DND-41 (cell line): ENCODE measurements around the gene CHRNA5.
"Not testable (repeated sequence)": the region's sequence is repeated elsewhere in the genome, so short reads cannot be mapped to it uniquely, and the experiment has no call there.

Experiments used
- EZH2 ChIP-seq: IDR thresholded peaks from 3 replicates; pipeline ENCODE4 v1.6.1; 2012; ENCODE audit warnings: borderline replicate concordance, low read depth, mild to moderate bottlenecking, moderate library complexity, low read length, inconsistent platforms; ENCODE audit not compliant: severe bottlenecking
- TF ChIP-seq, protein P1 (sequence below): IDR thresholded peaks from 2 replicates; pipeline ENCODE4 v1.5.1; 2012; ENCODE audit warnings: borderline replicate concordance, low read length, moderate library complexity, mild to moderate bottlenecking; ENCODE audit not compliant: poor library complexity, severe bottlenecking; ENCODE audit errors: extremely low read depth

- TF ChIP-seq, protein P1, sequence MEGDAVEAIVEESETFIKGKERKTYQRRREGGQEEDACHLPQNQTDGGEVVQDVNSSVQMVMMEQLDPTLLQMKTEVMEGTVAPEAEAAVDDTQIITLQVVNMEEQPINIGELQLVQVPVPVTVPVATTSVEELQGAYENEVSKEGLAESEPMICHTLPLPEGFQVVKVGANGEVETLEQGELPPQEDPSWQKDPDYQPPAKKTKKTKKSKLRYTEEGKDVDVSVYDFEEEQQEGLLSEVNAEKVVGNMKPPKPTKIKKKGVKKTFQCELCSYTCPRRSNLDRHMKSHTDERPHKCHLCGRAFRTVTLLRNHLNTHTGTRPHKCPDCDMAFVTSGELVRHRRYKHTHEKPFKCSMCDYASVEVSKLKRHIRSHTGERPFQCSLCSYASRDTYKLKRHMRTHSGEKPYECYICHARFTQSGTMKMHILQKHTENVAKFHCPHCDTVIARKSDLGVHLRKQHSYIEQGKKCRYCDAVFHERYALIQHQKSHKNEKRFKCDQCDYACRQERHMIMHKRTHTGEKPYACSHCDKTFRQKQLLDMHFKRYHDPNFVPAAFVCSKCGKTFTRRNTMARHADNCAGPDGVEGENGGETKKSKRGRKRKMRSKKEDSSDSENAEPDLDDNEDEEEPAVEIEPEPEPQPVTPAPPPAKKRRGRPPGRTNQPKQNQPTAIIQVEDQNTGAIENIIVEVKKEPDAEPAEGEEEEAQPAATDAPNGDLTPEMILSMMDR = not testable (repeated sequence)
- not testable (repeated sequence) for TF ChIP-seq EZH2
Measured at GRCh38 chr15:78520035-78520434, 45.3 kb upstream of the CHRNA5 start.
